Parathyroid adenoma (tissue), 2 donors: ENCODE data around the gene MDN1.
"Not testable (repeated sequence)": the region's sequence is repeated elsewhere in the genome, so short reads cannot be mapped to it uniquely, and the experiment has no call there.

Source experiments
- H2AFZ ChIP-seq: fragments of 300-600 bp; sonication (generic); one replicate; pipeline ENCODE4 v1.7.0; 2017; ENCODE audit warnings: antibody characterized with exemption, mild to moderate bottlenecking
- H3K27ac ChIP-seq: fragments of 300-600 bp; sonication (generic); one replicate; pipeline ENCODE4 v1.7.0; 2017
- H3K27me3 ChIP-seq: fragments of 300-600 bp; sonication (generic); one replicate; pipeline ENCODE4 v1.7.0; 2017; ENCODE audit warnings: low read length; ENCODE audit not compliant: control insufficient read depth, insufficient read depth
- H3K36me3 ChIP-seq: fragments of 300-600 bp; sonication (generic); one replicate; pipeline ENCODE4 v1.7.0; 2017; ENCODE audit warnings: low read length; ENCODE audit not compliant: control insufficient read depth, insufficient read depth
- H3K4me1 ChIP-seq: fragments of 300-600 bp; sonication (generic); one replicate; pipeline ENCODE4 v1.7.0; 2017; ENCODE audit warnings: control low read depth
- H3K4me2 ChIP-seq: fragments of 300-600 bp; sonication (generic); one replicate; pipeline ENCODE4 v1.7.0; 2017; ENCODE audit warnings: low read length
- H3K4me3 ChIP-seq: fragments of 300-600 bp; sonication (generic); one replicate; pipeline ENCODE4 v1.7.0; 2017; ENCODE audit warnings: low read depth, low read length
- H3K79me2 ChIP-seq: fragments of 300-600 bp; sonication (generic); one replicate; pipeline ENCODE4 v1.7.0; 2017; ENCODE audit warnings: control low read depth
- H3K9ac ChIP-seq: fragments of 300-600 bp; sonication (generic); one replicate; pipeline ENCODE4 v1.7.0; 2017; ENCODE audit warnings: mild to moderate bottlenecking
- H3K9me3 ChIP-seq: fragments of 300-600 bp; sonication (generic); one replicate; pipeline ENCODE4 v1.7.0; 2017; ENCODE audit warnings: low read length; ENCODE audit not compliant: control insufficient read depth
- TF ChIP-seq, protein P1 (sequence below): fragments of 300-600 bp; sonication (generic); IDR thresholded peaks from one replicate; pipeline ENCODE4 v1.7.0; 2017; ENCODE audit warnings: antibody characterized with exemption, mild to moderate bottlenecking
- donor health status: primary hyperparathyroidism.

Gene MDN1

DNA sequence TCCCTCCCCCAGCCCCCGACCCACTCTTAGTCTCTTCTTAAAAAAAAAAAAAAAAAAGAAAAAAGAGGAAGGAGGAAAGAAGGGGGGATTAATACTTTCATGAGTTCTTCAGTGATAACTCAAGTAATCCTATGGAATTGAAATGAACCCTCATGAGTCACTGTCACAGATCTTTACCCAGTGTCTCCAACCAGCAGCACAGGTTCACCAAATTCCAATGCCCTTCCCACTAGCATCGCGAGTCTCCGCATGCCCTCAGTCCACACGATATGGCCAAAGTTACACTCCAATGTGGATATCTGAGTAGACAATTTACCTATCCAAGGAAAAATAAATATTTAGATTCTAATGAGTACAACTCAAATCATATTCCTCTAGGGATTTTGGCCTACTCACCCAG is 74.5 kb downstream of the MDN1 start:
- Histone ChIP-seq H3K36me3 (no peaks in the 10 kb centered on the region), H3K79me2 (no peaks in the 10 kb centered on the region), H3K4me2 (no peak overlapping the region), H3K4me1 (no peaks in the 10 kb centered on the region), H3K9ac (no peak overlapping the region), H3K9me3 (no peaks in the 10 kb centered on the region), H3K4me3 (no peak overlapping the region), H3K27ac (no peak overlapping the region), H2AFZ (no peak overlapping the region), H3K27me3 (no peaks in the 10 kb centered on the region)
- TF ChIP-seq, protein P1, sequence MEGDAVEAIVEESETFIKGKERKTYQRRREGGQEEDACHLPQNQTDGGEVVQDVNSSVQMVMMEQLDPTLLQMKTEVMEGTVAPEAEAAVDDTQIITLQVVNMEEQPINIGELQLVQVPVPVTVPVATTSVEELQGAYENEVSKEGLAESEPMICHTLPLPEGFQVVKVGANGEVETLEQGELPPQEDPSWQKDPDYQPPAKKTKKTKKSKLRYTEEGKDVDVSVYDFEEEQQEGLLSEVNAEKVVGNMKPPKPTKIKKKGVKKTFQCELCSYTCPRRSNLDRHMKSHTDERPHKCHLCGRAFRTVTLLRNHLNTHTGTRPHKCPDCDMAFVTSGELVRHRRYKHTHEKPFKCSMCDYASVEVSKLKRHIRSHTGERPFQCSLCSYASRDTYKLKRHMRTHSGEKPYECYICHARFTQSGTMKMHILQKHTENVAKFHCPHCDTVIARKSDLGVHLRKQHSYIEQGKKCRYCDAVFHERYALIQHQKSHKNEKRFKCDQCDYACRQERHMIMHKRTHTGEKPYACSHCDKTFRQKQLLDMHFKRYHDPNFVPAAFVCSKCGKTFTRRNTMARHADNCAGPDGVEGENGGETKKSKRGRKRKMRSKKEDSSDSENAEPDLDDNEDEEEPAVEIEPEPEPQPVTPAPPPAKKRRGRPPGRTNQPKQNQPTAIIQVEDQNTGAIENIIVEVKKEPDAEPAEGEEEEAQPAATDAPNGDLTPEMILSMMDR = no peak

DNA sequence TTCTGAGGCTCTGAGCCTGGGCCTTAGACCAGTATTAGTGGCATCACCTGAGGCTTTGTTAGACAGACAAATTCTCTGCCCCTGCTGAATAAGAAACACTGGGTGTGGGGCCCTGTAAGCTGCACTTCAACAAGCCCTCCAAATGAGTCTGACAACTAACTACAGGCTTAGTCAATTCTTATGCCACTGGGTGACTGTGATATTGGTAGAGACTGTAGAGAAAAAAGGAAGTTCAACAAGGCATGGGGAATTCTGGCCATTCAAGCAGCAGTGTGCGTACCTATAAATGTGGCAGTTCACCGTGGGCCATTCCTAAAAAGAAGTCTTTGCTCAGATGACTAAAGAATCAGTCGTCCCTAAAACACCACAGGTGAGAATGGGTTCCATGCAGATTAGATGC is 82.7 kb downstream of the MDN1 start:
- Histone ChIP-seq H3K79me2 (no peaks in the 10 kb centered on the region), H3K4me1 (no peaks in the 10 kb centered on the region), H3K9ac (no peak overlapping the region), H3K4me3 (no peak overlapping the region), H3K9me3 (no peaks in the 10 kb centered on the region), H3K36me3 (no peaks in the 10 kb centered on the region), H3K4me2 (no peak overlapping the region), H3K27ac (no peak overlapping the region), H3K27me3 (no peaks in the 10 kb centered on the region), H2AFZ (no peak overlapping the region)
- TF ChIP-seq, protein P1 = no peak

DNA sequence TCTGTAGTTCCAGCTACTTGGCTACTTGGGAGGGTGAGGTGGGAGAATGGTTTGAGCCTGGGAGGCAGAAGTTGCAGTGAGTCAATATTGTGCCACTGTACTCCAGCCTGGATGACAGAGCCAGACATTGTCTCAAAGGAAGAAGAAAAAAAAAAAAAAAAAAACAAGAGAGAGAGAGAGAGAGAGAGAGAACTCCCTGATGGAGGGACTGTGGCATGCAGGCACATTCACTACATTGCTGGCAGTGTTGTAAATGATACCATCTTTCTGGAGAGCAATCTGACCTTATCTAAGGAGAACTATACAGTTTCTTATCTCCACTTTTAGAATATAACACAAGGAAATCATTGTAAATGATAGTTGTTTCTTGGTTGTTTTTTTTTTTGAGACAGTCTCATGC is 85.1 kb downstream of the MDN1 start:
- TF ChIP-seq, protein P1 = no peak
- H3K4me1 ChIP-seq = no peaks in the 10 kb centered on the region
- no peak overlapping the region for H3K4me3 ChIP-seq
- no peak overlapping the region for H3K27ac ChIP-seq
- H3K4me2 ChIP-seq = no peak overlapping the region
- H3K9ac ChIP-seq = no peak overlapping the region
- H3K9me3 ChIP-seq = no peaks in the 10 kb centered on the region
- H3K27me3 ChIP-seq = no peaks in the 10 kb centered on the region
- H3K36me3 ChIP-seq = no peaks in the 10 kb centered on the region
- no peaks in the 10 kb centered on the region for H3K79me2 ChIP-seq
- H2AFZ ChIP-seq = no peak overlapping the region

GRCh38 chr6:89731924-89732567 is 87.5 kb downstream of the MDN1 start:
- Histone ChIP-seq H2AFZ (no peak overlapping the region), H3K9ac (no peak overlapping the region), H3K4me3 (no peak overlapping the region), H3K4me2 (no peak overlapping the region), H3K4me1 (no peaks in the 10 kb centered on the region), H3K27ac (no peak overlapping the region), H3K27me3 (no peaks in the 10 kb centered on the region), H3K36me3 (no peaks in the 10 kb centered on the region), H3K9me3 (no peaks in the 10 kb centered on the region), H3K79me2 (no peaks in the 10 kb centered on the region)
- TF ChIP-seq, protein P1 = no peak

DNA sequence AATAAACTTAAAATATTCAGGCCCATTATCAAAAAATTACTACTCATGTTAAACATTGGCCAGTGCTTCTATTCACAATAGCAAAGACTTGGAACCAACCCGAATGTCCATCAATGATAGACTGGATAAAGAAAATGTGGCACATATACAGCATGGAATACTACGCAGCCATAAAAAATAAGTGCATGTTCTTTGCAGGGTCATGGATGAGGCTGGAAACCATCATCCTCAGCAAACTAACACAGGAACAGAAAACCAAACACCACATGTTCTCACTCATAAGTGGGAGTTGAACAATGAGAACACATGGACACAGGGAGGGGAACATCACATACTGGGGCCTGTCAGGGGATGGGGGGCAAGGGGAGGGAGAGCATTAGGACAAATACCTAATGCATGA is 88.3 kb downstream of the MDN1 start:
- not testable (repeated sequence) for H3K9me3 ChIP-seq, H2AFZ ChIP-seq, H3K27ac ChIP-seq, H3K4me1 ChIP-seq, H3K79me2 ChIP-seq, H3K9ac ChIP-seq, H3K27me3 ChIP-seq, H3K36me3 ChIP-seq, H3K4me3 ChIP-seq, H3K4me2 ChIP-seq
